Calu3 (cell line): Measurements from ENCODE around the gene MAP7D3. TPM values are rescaled to one million over a fixed set of nuclear protein-coding genes. Genes with fewer than 3 reads are reported as not detected.
A peak's percentile ranks its signal among the peaks of the same experiment; 100 is the strongest.

ENCODE experiments used
- BruUV-seq: library from RNA; stranded (reverse); fragments of 400-500 nt; replicated peaks from 2 replicates; lab custom pipeline; 2021; lab: Mats Ljungman, UMichigan
- CTCF ChIA-PET: fragments of 300-600 bp; sonication (Branson Sonifier 250); formaldehyde crosslinking; loops from one replicate; lab custom pipeline; 2022; ENCODE audit warnings: antibody characterized with exemption; lab: Charles Lee
- DNase-seq: peaks from one replicate; pipeline ENCODE4 v3.0.0; 2022
- H3K27ac Mint-ChIP-seq: one replicate; pipeline ENCODE4 v1.8.0; 2022; ENCODE audit warnings: mixed read lengths; ENCODE audit not compliant: unreplicated experiment
- H3K27me3 Mint-ChIP-seq: one replicate; pipeline ENCODE4 v1.8.0; 2022; ENCODE audit warnings: mixed read lengths; ENCODE audit not compliant: unreplicated experiment
- H3K36me3 Mint-ChIP-seq: one replicate; pipeline ENCODE4 v1.8.0; 2022; ENCODE audit warnings: mild to moderate bottlenecking, moderate library complexity, mixed read lengths; ENCODE audit not compliant: insufficient read depth, unreplicated experiment
- H3K4me1 Mint-ChIP-seq: one replicate; pipeline ENCODE4 v1.8.0; 2022; ENCODE audit warnings: mild to moderate bottlenecking, low read depth, mixed read lengths; ENCODE audit not compliant: unreplicated experiment
- H3K4me3 Mint-ChIP-seq: one replicate; pipeline ENCODE4 v1.8.0; 2022; ENCODE audit warnings: mild to moderate bottlenecking, low read depth, moderate library complexity, mixed read lengths; ENCODE audit not compliant: unreplicated experiment
- H3K9me3 Mint-ChIP-seq: one replicate; pipeline ENCODE4 v1.8.0; 2022; ENCODE audit warnings: low read depth, mixed read lengths; ENCODE audit not compliant: unreplicated experiment
- CTCF ChIP-seq: fragments of 200-600 bp; IDR thresholded peaks from one replicate; pipeline ENCODE4 v1.8.0; 2022; ENCODE audit warnings: antibody characterized with exemption; ENCODE audit not compliant: unreplicated experiment
- intact Hi-C: fragments of 100-400 bp; cut with micrococcal nuclease; formaldehyde crosslinking; loops from one replicate; pipeline ENCODE4 v1.10.0; 2022; ENCODE audit not compliant: unreplicated experiment
- total RNA-seq: library from RNA; stranded (reverse); gene quantifications from 2 replicates; pipeline ENCODE4 v1.2.3, GENCODE V29; 2022

MAP7D3 gene
- total RNA-seq, 1 experiment from 2014 or later: 8.0 TPM

- TF ChIP-seq CTCF: no peak
- no peaks in the 10 kb centered on the region for H3K36me3 Mint-ChIP-seq
- H3K4me1 Mint-ChIP-seq: peaks cover 7% of the 10 kb centered on the region
- intact Hi-C loops: loop anchor here (2.0 kb wide), 1 partner anchor 36 kb away; no protein-coding TSS in a partner anchor
- CTCF ChIA-PET: interaction anchor here (1.1 to 1.5 kb wide), 2 partner anchors 37 to 174 kb away, joined by 4 to 5 read pairs; no protein-coding TSS in a partner anchor
- H3K4me3 Mint-ChIP-seq: no peak overlapping the region
- H3K27ac Mint-ChIP-seq: no peak overlapping the region
- H3K9me3 Mint-ChIP-seq: no peaks in the 10 kb centered on the region
- BruUV-seq: no TSS peak
- no peak for DNase-seq
- no peaks in the 10 kb centered on the region for H3K27me3 Mint-ChIP-seq
Measured at GRCh38 chrX:136202889-136203288, 48.3 kb downstream of the MAP7D3 start.

GRCh38 chrX:136201601-136202000, 49.6 kb downstream of the MAP7D3 start:
- no peak for DNase-seq
- no peak for TF ChIP-seq CTCF
- CTCF ChIA-PET: interaction anchor here (0.5 kb wide), 1 partner anchor 14 kb away, joined by 6 read pairs; no protein-coding TSS in a partner anchor
- Mint-ChIP-seq H3K4me1 (peaks cover 7% of the 10 kb centered on the region), H3K27me3 (no peaks in the 10 kb centered on the region), H3K4me3 (no peak overlapping the region), H3K36me3 (no peaks in the 10 kb centered on the region), H3K9me3 (no peaks in the 10 kb centered on the region), H3K27ac (no peak overlapping the region)
- no TSS peak for BruUV-seq
- intact Hi-C loops: no loop called here

GRCh38 chrX:136200466-136200865, 50.7 kb downstream of the MAP7D3 start:
- intact Hi-C loops: no loop called here
- H3K4me3 Mint-ChIP-seq: no peak overlapping the region
- H3K9me3 Mint-ChIP-seq: no peaks in the 10 kb centered on the region

GRCh38 chrX:136199365-136199764, 51.8 kb downstream of the MAP7D3 start:
- TF ChIP-seq CTCF: no peak
- no TSS peak for BruUV-seq
- no peak overlapping the region for H3K4me3 Mint-ChIP-seq
- H3K4me1 Mint-ChIP-seq: peaks cover 2% of the 10 kb centered on the region
- H3K9me3 Mint-ChIP-seq: no peaks in the 10 kb centered on the region
- intact Hi-C loops: no loop called here
- CTCF ChIA-PET: no interaction called here
- no peaks in the 10 kb centered on the region for H3K27me3 Mint-ChIP-seq
- no peak overlapping the region for H3K27ac Mint-ChIP-seq
- H3K36me3 Mint-ChIP-seq: no peaks in the 10 kb centered on the region
- no peak for DNase-seq

More at GRCh38 chrX:136200466-136200865, 50.7 kb downstream of the MAP7D3 start:
- no peak for TF ChIP-seq CTCF
- CTCF ChIA-PET: no interaction called here
- no peaks in the 10 kb centered on the region for H3K36me3 Mint-ChIP-seq
- H3K27ac Mint-ChIP-seq: no peak overlapping the region
- DNase-seq: peak; percentile 14
- peaks cover 7% of the 10 kb centered on the region for H3K4me1 Mint-ChIP-seq
- no TSS peak for BruUV-seq
- no peaks in the 10 kb centered on the region for H3K27me3 Mint-ChIP-seq
